ENCODE results near the gene RARS1. TPM values are rescaled to one million over a fixed set of nuclear protein-coding genes. Genes with fewer than 3 reads are reported as not detected.

Gene RARS1
- total and polyA plus RNA-seq, 8 donors, result 18.4 to 48.8 (median 39.6) TPM

- WGBS, 2 donors, result 87 to 89% methylated on average over 10 to 12 of the region's 12 CpGs
- Histone ChIP-seq H3K9me3 (no peaks in the 10 kb centered on the region), H3K4me1 (no peaks in the 10 kb centered on the region), H3K4me3 (no peak overlapping the region), H3K27me3 (no peaks in the 10 kb centered on the region), H3K27ac (no peak overlapping the region), H3K36me3 (peaks cover 0 to 42% (median 5%) of the 10 kb centered on the region in 3 donors)
- intact Hi-C loops (cut with DNase I), result no loop called here
- DNase-seq, result no peak
- FAIRE-seq, result no peak
- no peak for ATAC-seq
- TF ChIP-seq CTCF (IDR thresholded peaks at IDR 0.05), result no peak
These were observed 18.4 kb upstream of the RARS1 start for GRCh38 chr5:168467755-168468330.

GRCh38 chr5:168468836-168469235, 17.4 kb upstream of the RARS1 start:
- Histone ChIP-seq H3K4me3 (no peak overlapping the region), H3K4me1 (no peaks in the 10 kb centered on the region), H3K27ac (no peak overlapping the region), H3K27me3 (no peaks in the 10 kb centered on the region), H3K36me3 (peaks cover 0 to 41% (median 3%) of the 10 kb centered on the region in 3 donors), H3K9me3 (no peaks in the 10 kb centered on the region)
- intact Hi-C loops (cut with DNase I), result no loop called here
- 89% methylated on average over 8 of the region's 8 CpGs for WGBS, 2 donors
- DNase-seq, result no peak
- no peak for ATAC-seq
- no peak for FAIRE-seq
- no peak for TF ChIP-seq CTCF (IDR thresholded peaks at IDR 0.05)

DNA sequence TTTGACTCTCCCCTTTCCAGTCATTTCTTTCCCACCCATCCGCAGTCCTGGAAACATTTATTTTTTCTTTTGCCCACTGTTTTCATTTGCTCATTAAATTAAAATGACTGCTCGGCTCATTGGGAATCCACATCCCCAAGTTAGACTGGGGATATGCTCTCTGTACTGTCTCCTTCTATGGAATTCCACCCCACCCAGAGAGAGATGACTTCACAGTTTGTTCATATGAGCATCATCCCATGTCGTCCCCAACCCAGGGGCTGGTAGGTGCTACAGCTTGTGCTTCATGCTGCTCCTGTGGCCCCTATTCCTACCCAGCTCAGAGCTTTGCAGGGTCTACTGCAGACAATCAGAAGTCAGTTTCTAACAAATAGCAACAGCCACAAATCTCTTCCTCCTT, 16.5 kb upstream of the RARS1 start:
- ATAC-seq, result no peak
- H3K36me3 ChIP-seq, result peaks cover 0 to 45% (median 3%) of the 10 kb centered on the region in 3 donors
- 88 to 91% methylated on average over 3 of the region's 3 CpGs for WGBS, 2 donors
- no peak for FAIRE-seq
- no peaks in the 10 kb centered on the region for H3K27me3 ChIP-seq
- no peak overlapping the region for H3K4me3 ChIP-seq
- intact Hi-C loops (cut with DNase I), result no loop called here
- no peak for DNase-seq
- TF ChIP-seq CTCF (IDR thresholded peaks at IDR 0.05), result no peak
- H3K27ac ChIP-seq, result no peak overlapping the region
- H3K4me1 ChIP-seq, result no peaks in the 10 kb centered on the region
- H3K9me3 ChIP-seq, result no peaks in the 10 kb centered on the region

- TF ChIP-seq CTCF (IDR thresholded peaks at IDR 0.05), result no peak
These were observed 14.5 kb upstream of the RARS1 start for GRCh38 chr5:168471785-168472184.

DNA sequence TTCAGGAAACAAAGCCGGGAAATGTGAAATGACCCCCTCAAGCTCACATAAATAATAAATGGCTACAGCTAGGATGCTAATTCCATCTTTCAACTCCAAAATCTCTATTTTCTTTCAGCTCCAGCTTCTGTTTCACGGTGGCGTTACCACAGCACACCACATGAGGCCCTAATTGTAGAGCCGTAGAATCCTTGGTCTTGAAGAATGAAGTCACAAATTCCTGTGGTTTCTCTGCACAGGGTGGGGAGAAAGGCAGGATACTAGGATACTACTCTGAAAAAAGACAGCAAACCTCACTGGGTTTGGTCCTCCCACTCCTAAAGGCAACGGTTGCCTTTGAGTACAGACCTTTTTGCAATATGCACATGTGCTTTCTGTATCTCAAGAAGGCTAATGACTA, 13.9 kb upstream of the RARS1 start:
- FAIRE-seq, result no peak

More at GRCh38 chr5:168471785-168472184, 14.5 kb upstream of the RARS1 start:
- Histone ChIP-seq H3K27ac (no peak overlapping the region), H3K4me1 (no peaks in the 10 kb centered on the region), H3K4me3 (no peak overlapping the region), H3K27me3 (no peaks in the 10 kb centered on the region), H3K9me3 (no peaks in the 10 kb centered on the region), H3K36me3 (peaks cover 0 to 32% (median 0%) of the 10 kb centered on the region in 3 donors)
- FAIRE-seq (no peak), DNase-seq (no peak), ATAC-seq (no peak)
- 85 to 95% methylated on average over 4 of the region's 4 CpGs for WGBS, 2 donors
- intact Hi-C loops (cut with DNase I), result no loop called here

More for the DNA sequence above, 13.9 kb upstream of the RARS1 start:
- no peaks in the 10 kb centered on the region for H3K27me3 ChIP-seq
- no peak for DNase-seq
- H3K4me1 ChIP-seq, result no peaks in the 10 kb centered on the region
- no peak overlapping the region for H3K27ac ChIP-seq
- H3K36me3 ChIP-seq, result peaks cover 0 to 31% (median 0%) of the 10 kb centered on the region in 3 donors
- intact Hi-C loops (cut with DNase I), result no loop called here
- no peaks in the 10 kb centered on the region for H3K9me3 ChIP-seq
- H3K4me3 ChIP-seq, result no peak overlapping the region
- TF ChIP-seq CTCF (IDR thresholded peaks at IDR 0.05), result no peak
- 83 to 88% methylated on average over 5 of the region's 5 CpGs for WGBS, 2 donors
- ATAC-seq, result peak in 2 of 4 donors; percentile 54 to 75
